ENCODE data around the gene OAS2.
"Not testable (repeated sequence)": the region's sequence is repeated elsewhere in the genome, so short reads cannot be mapped to it uniquely, and the experiment has no call there.

The OAS2 gene

GRCh38 chr12:112957125-112957524 lies 21.2 kb upstream of the OAS2 start:
- H3K27me3 ChIP-seq (ENCODE audit: low read depth, low read length); H3K9me3 ChIP-seq (ENCODE audit: control insufficient read depth in 1 of 2, low read length in 2 of 2); H3K27ac ChIP-seq (ENCODE audit: low read length); H3K4me1 ChIP-seq (ENCODE audit: control insufficient read depth in 1 of 2, insufficient read depth in 2 of 2, low read length in 2 of 2); H3K4me3 ChIP-seq (ENCODE audit: low read depth in 1 of 2, low read length in 2 of 2): not testable (repeated sequence)
- peaks cover 3 to 12% of the 10 kb centered on the region in 2 donors for H3K36me3 ChIP-seq (ENCODE audit: control insufficient read depth in 1 of 2, insufficient read depth in 2 of 2, low read length in 2 of 2)

- Histone ChIP-seq H3K9me3 (ENCODE audit: control insufficient read depth in 1 of 2, low read length in 2 of 2) (peaks cover 0 to 8% of the 10 kb centered on the region in 2 donors), H3K4me3 (ENCODE audit: low read depth in 1 of 2, low read length in 2 of 2) (no peak overlapping the region), H3K4me1 (ENCODE audit: control insufficient read depth in 1 of 2, insufficient read depth in 2 of 2, low read length in 2 of 2) (no peaks in the 10 kb centered on the region), H3K27ac (ENCODE audit: low read length) (no peak overlapping the region), H3K36me3 (ENCODE audit: control insufficient read depth in 1 of 2, insufficient read depth in 2 of 2, low read length in 2 of 2) (peaks cover 15 to 31% of the 10 kb centered on the region in 2 donors), H3K27me3 (ENCODE audit: low read depth, low read length) (no peaks in the 10 kb centered on the region)
Measured at GRCh38 chr12:112961074-112961473, 17.2 kb upstream of the OAS2 start.

GRCh38 chr12:112961536-112961935 lies 16.8 kb upstream of the OAS2 start:
- Histone ChIP-seq H3K27me3 (ENCODE audit: low read depth, low read length) (no peaks in the 10 kb centered on the region), H3K27ac (ENCODE audit: low read length) (no peak overlapping the region), H3K4me3 (ENCODE audit: low read depth in 1 of 2, low read length in 2 of 2) (no peak overlapping the region), H3K4me1 (ENCODE audit: control insufficient read depth in 1 of 2, insufficient read depth in 2 of 2, low read length in 2 of 2) (no peaks in the 10 kb centered on the region), H3K36me3 (ENCODE audit: control insufficient read depth in 1 of 2, insufficient read depth in 2 of 2, low read length in 2 of 2) (peaks cover 15 to 34% of the 10 kb centered on the region in 2 donors), H3K9me3 (ENCODE audit: control insufficient read depth in 1 of 2, low read length in 2 of 2) (peaks cover 0 to 8% of the 10 kb centered on the region in 2 donors)

- no peak overlapping the region for H3K4me3 ChIP-seq (ENCODE audit: low read depth in 1 of 2, low read length in 2 of 2)
- no peak overlapping the region for H3K27ac ChIP-seq (ENCODE audit: low read length)
- peaks cover 16 to 34% of the 10 kb centered on the region in 2 donors for H3K36me3 ChIP-seq (ENCODE audit: control insufficient read depth in 1 of 2, insufficient read depth in 2 of 2, low read length in 2 of 2)
- no peaks in the 10 kb centered on the region for H3K27me3 ChIP-seq (ENCODE audit: low read depth, low read length)
- H3K9me3 ChIP-seq (ENCODE audit: control insufficient read depth in 1 of 2, low read length in 2 of 2), result peaks cover 0 to 8% of the 10 kb centered on the region in 2 donors
- no peaks in the 10 kb centered on the region for H3K4me1 ChIP-seq (ENCODE audit: control insufficient read depth in 1 of 2, insufficient read depth in 2 of 2, low read length in 2 of 2)
Measured at GRCh38 chr12:112962561-112962960, 15.8 kb upstream of the OAS2 start.

GRCh38 chr12:112963227-112963861 lies 15.0 kb upstream of the OAS2 start:
- Histone ChIP-seq H3K36me3 (ENCODE audit: control insufficient read depth in 1 of 2, insufficient read depth in 2 of 2, low read length in 2 of 2) (peaks cover 22 to 34% of the 10 kb centered on the region in 2 donors), H3K4me3 (ENCODE audit: low read depth in 1 of 2, low read length in 2 of 2) (no peak overlapping the region), H3K4me1 (ENCODE audit: control insufficient read depth in 1 of 2, insufficient read depth in 2 of 2, low read length in 2 of 2) (no peaks in the 10 kb centered on the region), H3K27ac (ENCODE audit: low read length) (no peak overlapping the region), H3K9me3 (ENCODE audit: control insufficient read depth in 1 of 2, low read length in 2 of 2) (peaks cover 0 to 8% of the 10 kb centered on the region in 2 donors), H3K27me3 (ENCODE audit: low read depth, low read length) (no peaks in the 10 kb centered on the region)

GRCh38 chr12:112964067-112964670 lies 14.2 kb upstream of the OAS2 start:
- no peaks in the 10 kb centered on the region for H3K27me3 ChIP-seq (ENCODE audit: low read depth, low read length)
- H3K4me3 ChIP-seq (ENCODE audit: low read depth in 1 of 2, low read length in 2 of 2), result no peak overlapping the region
- H3K27ac ChIP-seq (ENCODE audit: low read length), result no peak overlapping the region
- peaks cover 0 to 6% of the 10 kb centered on the region in 2 donors for H3K9me3 ChIP-seq (ENCODE audit: control insufficient read depth in 1 of 2, low read length in 2 of 2)
- H3K4me1 ChIP-seq (ENCODE audit: control insufficient read depth in 1 of 2, insufficient read depth in 2 of 2, low read length in 2 of 2), result no peaks in the 10 kb centered on the region
- H3K36me3 ChIP-seq (ENCODE audit: control insufficient read depth in 1 of 2, insufficient read depth in 2 of 2, low read length in 2 of 2), result peaks cover 22 to 34% of the 10 kb centered on the region in 2 donors

- Histone ChIP-seq H3K9me3 (ENCODE audit: control insufficient read depth in 1 of 2, low read length in 2 of 2) (no peaks in the 10 kb centered on the region), H3K4me3 (ENCODE audit: low read depth in 1 of 2, low read length in 2 of 2) (no peak overlapping the region), H3K27me3 (ENCODE audit: low read depth, low read length) (no peaks in the 10 kb centered on the region), H3K27ac (ENCODE audit: low read length) (no peak overlapping the region), H3K36me3 (ENCODE audit: control insufficient read depth in 1 of 2, insufficient read depth in 2 of 2, low read length in 2 of 2) (peaks cover 22 to 34% of the 10 kb centered on the region in 2 donors), H3K4me1 (ENCODE audit: control insufficient read depth in 1 of 2, insufficient read depth in 2 of 2, low read length in 2 of 2) (no peaks in the 10 kb centered on the region)
Measured at GRCh38 chr12:112964915-112965314, 13.4 kb upstream of the OAS2 start.

- peaks cover 22 to 29% of the 10 kb centered on the region in 2 donors for H3K36me3 ChIP-seq (ENCODE audit: control insufficient read depth in 1 of 2, insufficient read depth in 2 of 2, low read length in 2 of 2)
- H3K4me3 ChIP-seq (ENCODE audit: low read depth in 1 of 2, low read length in 2 of 2), result no peak overlapping the region
- no peak overlapping the region for H3K27ac ChIP-seq (ENCODE audit: low read length)
- no peaks in the 10 kb centered on the region for H3K9me3 ChIP-seq (ENCODE audit: control insufficient read depth in 1 of 2, low read length in 2 of 2)
- no peaks in the 10 kb centered on the region for H3K4me1 ChIP-seq (ENCODE audit: control insufficient read depth in 1 of 2, insufficient read depth in 2 of 2, low read length in 2 of 2)
- no peaks in the 10 kb centered on the region for H3K27me3 ChIP-seq (ENCODE audit: low read depth, low read length)
Measured at GRCh38 chr12:112965643-112966042, 12.7 kb upstream of the OAS2 start.

- Histone ChIP-seq H3K9me3 (ENCODE audit: control insufficient read depth in 1 of 2, low read length in 2 of 2) (no peaks in the 10 kb centered on the region), H3K4me3 (ENCODE audit: low read depth in 1 of 2, low read length in 2 of 2) (no peak overlapping the region), H3K27ac (ENCODE audit: low read length) (no peak overlapping the region), H3K36me3 (ENCODE audit: control insufficient read depth in 1 of 2, insufficient read depth in 2 of 2, low read length in 2 of 2) (peaks cover 18 to 22% of the 10 kb centered on the region in 2 donors), H3K27me3 (ENCODE audit: low read depth, low read length) (no peaks in the 10 kb centered on the region), H3K4me1 (ENCODE audit: control insufficient read depth in 1 of 2, insufficient read depth in 2 of 2, low read length in 2 of 2) (no peaks in the 10 kb centered on the region)
Measured at GRCh38 chr12:112967306-112967705, 11.0 kb upstream of the OAS2 start.

GRCh38 chr12:112967858-112968257 lies 10.5 kb upstream of the OAS2 start:
- Histone ChIP-seq H3K4me1 (ENCODE audit: control insufficient read depth in 1 of 2, insufficient read depth in 2 of 2, low read length in 2 of 2) (no peaks in the 10 kb centered on the region), H3K36me3 (ENCODE audit: control insufficient read depth in 1 of 2, insufficient read depth in 2 of 2, low read length in 2 of 2) (peaks cover 12 to 18% of the 10 kb centered on the region in 2 donors), H3K9me3 (ENCODE audit: control insufficient read depth in 1 of 2, low read length in 2 of 2) (no peaks in the 10 kb centered on the region), H3K4me3 (ENCODE audit: low read depth in 1 of 2, low read length in 2 of 2) (no peak overlapping the region), H3K27ac (ENCODE audit: low read length) (no peak overlapping the region), H3K27me3 (ENCODE audit: low read depth, low read length) (no peaks in the 10 kb centered on the region)

- no peak overlapping the region for H3K27ac ChIP-seq (ENCODE audit: low read length)
- no peaks in the 10 kb centered on the region for H3K27me3 ChIP-seq (ENCODE audit: low read depth, low read length)
- H3K4me3 ChIP-seq (ENCODE audit: low read depth in 1 of 2, low read length in 2 of 2), result no peak overlapping the region
- H3K9me3 ChIP-seq (ENCODE audit: control insufficient read depth in 1 of 2, low read length in 2 of 2), result no peaks in the 10 kb centered on the region
- no peaks in the 10 kb centered on the region for H3K4me1 ChIP-seq (ENCODE audit: control insufficient read depth in 1 of 2, insufficient read depth in 2 of 2, low read length in 2 of 2)
- H3K36me3 ChIP-seq (ENCODE audit: control insufficient read depth in 1 of 2, insufficient read depth in 2 of 2, low read length in 2 of 2), result peaks cover 7 to 10% of the 10 kb centered on the region in 2 donors
Measured at GRCh38 chr12:112969547-112970306, 8.6 kb upstream of the OAS2 start.

Measured in muscle layer of duodenum (tissue), 2 donors.